Suppressor macrophage treated with lipopolysaccharide for 1 hour (primary cell): ENCODE results near the gene CTNND1.
A peak's percentile ranks its signal among the peaks of the same experiment; 100 is the strongest.
"Not testable (repeated sequence)": the region's sequence is repeated elsewhere in the genome, so short reads cannot be mapped to it uniquely, and the experiment has no call there.

Experiments
- DNase-seq, 3 donors: peaks; one replicate each; pipeline ENCODE4 v3.0.0-alpha.2; 2020 to 2022

Gene CTNND1

DNA sequence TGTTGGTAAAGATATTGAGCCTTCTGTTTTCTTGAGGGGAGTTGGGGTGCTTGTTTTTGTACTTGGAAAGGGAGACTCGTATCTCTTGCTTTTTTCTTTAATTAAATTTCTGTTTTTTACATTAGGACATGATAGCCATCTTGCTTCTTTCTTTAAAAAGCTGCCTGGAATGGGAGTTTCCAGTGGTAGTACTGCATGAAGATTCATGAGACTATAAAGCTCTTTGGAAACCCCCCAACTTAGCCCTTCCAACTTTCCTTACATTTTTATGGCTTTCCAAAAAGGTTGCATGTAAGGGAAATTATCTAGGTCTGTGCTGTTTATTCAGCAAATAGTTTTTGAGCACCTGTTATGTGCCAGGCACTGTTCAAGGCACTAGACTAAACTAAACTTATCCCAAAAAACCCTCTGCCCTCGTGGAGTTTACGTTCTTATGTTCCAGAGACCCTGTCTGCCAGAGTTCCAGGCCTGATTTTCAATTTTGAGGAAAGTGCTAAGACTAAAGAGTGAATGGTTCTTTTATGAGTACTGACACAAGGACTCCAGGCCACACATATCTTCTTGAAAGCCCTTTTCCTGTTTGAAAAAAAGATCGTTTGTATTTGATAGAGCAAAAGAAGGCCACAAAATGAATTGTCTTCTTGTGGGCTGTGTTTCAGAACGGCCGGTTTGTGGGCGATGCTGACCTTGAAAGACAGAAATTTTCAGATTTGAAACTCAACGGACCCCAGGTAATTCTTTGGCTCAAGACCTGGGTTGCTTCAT lies 31.9 kb downstream of the CTNND1 start:
- DNase-seq: peak; percentile 59 to 72 (median 65)

DNA sequence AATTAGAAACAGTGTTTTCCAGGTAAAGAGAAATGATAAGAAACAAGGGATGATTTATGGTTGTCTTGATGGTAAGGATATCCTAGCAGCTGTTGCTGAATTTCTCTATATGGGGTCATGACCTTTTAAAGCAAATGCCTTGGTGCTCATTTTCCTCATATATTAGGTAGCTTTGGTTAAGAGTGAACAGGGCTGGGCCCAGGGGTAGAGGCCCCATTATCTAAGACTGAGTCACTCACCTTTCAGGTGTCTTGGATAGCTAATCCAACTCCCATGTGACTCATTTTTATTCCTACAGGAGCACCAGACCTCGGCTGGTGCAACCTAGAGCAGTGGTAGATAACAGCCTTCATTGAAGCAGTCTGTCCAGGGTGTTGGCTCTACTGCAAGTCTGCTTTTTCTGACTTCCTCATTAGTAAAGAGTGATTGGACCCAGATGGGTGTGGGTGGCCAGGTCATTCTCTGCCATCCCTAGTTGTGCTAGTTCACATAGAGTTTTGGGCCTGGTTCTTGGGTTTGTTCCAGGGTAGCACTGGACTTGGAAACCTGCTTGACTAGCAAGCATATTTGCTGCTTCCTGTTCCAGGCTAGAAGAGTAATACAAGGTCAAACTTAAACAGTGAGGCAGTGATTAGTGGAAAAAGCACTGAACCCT lies 37.4 kb downstream of the CTNND1 start:
- DNase-seq: peak; percentile 48 to 55 (median 54)

DNA sequence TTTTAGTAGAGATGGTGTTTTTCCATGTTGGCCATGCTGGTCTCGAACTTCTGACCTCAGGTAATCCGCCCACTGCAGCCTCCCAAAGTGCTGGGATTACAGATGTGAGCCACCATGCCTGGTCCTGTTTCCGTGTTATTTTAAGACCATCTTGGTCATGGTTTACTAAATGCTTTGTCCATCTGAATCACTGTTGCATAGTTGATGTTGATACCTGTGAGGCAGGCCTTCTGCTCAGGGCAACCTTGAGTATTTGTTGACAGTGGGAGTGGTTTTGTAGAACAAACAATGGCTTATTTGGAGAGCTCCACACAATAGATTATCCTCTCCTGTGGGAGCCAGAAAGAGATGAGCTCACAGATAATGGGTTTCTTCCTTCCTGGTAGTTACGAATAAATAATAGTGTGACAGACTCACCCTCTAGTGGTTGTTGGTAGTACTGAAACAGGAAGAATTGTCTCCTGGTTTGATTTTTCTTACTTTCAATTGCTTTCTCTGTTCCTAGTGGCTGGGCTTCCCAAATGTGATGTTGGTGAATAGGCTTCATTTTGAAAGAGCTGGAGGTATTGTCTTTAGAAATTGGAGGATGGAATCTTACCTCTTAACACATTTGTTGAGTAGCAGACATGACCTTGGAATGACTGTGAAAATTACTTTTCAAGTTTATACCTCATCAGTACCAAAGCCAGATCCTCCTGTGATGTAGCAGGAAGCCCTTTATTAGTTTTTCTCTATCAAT lies 39.0 kb downstream of the CTNND1 start:
- DNase-seq: peak; percentile 71 to 80 (median 80)

DNA sequence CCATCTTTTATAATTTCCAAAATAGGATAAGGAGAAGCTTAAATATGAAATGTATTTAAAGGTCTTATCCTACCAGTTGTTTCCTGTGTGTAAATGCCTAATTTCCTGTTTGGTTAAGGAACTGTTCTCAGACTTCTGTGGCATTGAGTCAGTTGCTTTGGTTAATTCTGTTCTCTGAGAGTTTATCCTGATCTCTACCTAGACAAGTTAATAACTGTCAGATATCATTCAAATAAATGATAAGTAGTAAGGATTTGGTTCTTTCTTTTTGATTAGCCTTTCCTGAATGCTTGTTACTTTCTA lies 39.5 kb downstream of the CTNND1 start:
- peak in 2 of 3 donors; percentile 23 to 37 for DNase-seq

DNA sequence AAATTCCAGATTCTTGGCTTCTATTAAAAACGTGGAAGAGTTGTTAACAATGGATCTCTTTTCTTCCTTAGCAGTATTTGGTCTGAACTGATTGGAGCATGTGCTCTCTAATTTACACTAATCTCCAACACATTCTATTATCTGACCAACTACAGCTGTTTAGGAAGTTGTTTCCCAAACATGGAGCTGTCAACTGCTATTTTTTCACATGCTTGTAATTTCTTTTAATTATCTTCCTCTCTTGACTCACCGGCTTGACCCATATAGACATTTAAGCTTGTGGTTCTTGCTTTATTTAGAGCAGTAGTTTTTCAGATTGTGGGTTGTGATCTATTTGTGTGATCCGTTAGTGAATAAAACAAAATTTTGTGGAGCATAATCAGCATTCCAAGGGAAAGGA lies 40.8 kb downstream of the CTNND1 start:
- DNase-seq: no peak

DNA sequence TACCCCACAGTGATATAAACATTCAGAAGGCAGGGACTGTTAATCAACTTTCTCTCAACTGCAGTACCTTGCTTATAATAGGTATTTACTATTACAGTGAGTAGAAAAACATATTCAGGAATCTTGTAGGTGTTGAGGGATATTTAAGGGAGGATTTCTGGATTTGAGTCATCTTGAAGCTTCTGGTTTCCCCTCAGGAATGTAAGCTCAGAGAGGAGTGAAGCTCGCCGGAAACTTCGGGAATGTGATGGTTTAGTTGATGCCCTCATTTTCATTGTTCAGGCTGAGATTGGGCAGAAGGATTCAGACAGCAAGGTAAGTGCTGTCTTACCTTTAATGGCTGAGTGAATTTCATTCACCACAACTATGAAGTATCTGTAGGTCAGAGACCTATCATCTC lies 42.9 kb downstream of the CTNND1 start:
- DNase-seq: no peak

DNA sequence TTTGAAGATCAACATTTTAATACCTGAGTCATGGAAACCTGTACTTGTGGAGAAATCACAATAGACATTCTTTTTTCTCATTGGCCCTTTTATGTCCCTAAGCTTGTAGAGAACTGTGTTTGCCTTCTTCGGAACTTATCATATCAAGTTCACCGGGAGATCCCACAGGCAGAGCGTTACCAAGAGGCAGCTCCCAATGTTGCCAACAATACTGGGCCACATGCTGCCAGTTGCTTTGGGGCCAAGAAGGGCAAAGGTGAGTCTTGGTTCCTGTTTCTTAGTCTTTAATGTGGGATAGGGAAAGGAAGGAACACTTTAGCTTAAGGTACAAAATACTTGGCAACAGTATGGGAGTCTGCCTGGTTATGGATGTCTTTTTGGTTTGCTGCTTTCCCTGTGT lies 44.2 kb downstream of the CTNND1 start:
- DNase-seq: no peak

DNA sequence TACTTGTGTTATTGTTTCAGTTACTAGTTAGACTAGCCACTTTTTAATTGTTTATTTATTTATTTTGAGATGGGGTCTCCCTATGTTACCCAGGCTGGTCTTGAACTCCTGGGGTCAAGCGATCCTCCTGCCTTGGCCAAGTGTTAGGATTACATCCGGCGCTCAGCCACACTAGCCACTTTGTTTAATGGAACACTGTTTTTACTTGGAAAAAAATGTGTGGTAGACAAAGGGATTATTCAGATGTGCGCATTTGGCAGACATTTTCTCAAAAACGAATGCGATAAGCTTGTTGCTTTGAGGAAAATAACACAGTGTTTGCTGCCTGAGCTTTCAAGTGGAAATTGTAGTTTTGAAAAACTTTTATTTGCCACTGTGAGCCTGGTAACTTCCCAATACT lies 51.0 kb downstream of the CTNND1 start:
- no peak for DNase-seq

DNA sequence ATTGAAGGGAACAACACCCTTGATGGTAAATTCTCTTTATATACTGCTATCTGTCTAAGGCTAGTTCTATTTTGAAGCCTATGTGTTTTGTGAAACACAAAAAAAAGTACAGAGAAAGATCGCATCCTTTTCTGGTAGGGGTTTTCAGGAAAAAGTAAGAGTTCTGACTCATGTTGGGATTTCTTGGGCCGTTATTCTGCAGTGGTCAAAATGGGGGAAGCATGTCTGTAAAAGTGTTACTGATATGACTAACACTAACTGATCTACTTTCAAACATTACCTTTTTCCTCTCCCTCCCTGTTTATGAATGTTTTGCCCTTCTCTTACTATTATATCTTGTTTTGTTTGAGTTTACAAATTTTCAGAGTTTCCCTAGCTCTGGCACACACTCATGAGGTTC lies 53.9 kb downstream of the CTNND1 start:
- peak; percentile 11 to 32 (median 30) for DNase-seq

DNA sequence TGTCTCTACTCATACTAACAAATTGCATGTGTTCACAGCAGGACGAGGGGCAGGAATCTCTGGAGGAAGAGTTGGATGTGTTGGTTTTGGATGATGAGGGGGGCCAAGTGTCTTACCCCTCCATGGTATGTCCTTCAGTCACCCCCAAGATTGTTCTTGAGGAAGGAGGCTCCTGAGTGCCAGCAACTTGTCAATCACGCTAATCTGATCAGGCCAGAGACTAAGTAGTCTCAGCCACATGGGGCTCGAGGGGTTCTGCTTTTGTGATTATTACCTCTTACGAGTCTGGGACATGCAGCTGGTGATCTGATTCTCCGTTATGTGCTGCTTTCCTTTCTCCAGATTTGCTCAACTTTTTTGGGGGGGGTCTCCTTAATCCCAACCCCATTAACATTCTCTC lies 54.3 kb downstream of the CTNND1 start:
- DNase-seq: no peak

DNA sequence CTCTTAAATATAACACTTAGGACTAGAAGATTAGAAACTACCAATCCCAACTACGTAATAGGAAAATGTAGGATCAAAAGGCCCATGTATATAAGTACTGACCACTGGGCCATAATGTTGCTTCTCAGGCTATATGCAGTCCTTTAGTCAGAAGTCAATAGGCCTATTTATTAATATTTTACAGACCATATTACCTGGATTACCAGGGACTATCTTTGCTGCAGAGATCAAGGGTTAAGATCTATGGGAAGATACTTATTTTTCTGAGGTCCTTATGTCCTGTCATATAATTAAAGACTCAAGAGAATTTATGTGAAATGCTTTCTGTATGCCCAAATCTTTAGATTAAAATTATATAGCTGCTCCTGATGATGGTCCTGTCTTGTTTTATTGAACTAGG lies 57.2 kb downstream of the CTNND1 start:
- DNase-seq: no peak

DNA sequence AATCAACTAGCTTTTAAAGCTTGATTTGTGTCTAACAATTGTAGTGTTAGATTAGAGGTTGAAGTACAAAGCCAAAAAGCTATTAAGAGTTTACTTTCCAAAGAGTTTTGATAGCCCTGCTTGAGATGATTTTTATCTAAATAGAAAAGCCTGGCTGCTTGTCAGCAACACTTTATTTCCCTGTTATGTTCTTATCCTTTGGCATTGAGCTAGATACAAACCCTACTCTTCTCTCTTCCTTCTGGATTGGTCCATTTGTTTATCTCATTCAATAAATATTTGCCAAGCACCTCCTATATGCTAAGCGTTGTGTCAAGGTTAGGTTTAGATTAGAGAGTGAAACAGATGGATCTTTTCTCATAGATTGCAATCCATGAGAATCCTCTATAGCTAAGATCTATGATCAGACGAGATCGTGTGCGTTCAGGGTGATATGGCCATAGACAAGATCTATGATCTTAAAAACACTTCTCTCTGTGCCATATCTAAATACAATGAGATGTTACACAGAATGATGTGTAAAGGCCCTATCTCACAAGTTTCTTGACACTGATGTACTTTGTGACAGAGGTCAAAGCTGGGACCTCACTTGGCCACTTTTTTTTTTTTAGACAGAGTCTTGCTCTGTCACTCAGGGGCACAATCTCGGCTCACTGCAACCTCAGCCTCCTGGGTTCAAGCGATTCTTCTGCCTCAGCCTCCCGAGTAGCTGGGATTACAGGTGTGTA lies 57.8 kb downstream of the CTNND1 start:
- no peak for DNase-seq

DNA sequence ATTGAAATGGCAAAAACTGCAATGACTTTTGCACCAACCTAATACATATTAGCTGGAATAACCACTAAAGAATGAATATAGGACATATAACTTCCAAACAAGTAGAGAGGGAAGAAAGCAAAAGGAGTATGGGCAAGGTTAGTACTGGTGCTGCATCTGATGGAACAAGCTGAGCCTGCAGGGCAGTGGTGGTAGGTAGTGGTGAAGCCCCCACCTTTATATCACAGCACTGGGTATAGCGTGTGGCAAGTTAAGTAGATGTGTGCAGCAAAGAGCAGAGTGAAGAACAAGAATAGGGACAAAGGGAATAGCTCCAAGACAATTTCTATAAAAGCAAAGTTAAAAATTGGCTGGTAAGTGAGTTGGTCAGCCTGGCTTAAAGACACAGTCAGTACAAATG lies 62.3 kb downstream of the CTNND1 start:
- DNase-seq: no peak

DNA sequence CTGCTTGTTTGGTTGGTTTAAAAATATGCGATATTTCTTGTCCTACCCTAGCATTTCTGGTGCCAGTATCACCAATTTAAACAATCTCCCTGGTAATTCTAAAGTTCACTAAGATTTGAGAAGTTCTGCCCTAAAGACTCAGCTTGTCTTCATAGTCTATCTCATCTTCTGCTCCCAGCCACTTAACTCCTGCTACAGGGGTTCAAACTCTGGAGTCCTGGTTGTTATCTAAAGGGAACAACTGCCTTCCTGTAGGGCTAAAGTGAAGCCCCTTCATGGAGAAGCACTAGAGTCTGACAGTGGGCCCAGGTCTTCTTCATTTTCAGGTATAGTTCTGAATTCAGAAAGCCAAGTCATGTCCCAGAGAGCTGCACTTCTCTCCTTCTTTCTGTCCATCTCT lies 73.2 kb downstream of the CTNND1 start:
- no peak for DNase-seq

DNA sequence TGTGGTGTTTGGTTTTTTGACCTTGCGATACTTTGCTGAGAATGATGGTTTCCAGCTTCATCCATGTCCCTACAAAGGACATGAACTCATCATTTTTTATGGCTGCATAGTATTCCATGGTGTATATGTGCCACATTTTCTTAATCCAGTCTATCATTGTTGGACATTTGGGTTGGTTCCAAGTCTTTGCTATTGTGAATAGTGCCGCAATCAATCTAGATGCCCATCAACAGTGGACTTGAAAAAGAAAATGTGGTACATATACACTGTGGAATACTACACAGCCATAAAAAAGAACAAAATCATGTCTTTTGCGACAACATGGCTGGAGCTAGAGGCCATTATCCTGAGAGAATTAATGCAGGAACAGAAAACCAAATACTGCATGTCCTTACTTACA lies 77.0 kb downstream of the CTNND1 start:
- not testable (repeated sequence) for DNase-seq

DNA sequence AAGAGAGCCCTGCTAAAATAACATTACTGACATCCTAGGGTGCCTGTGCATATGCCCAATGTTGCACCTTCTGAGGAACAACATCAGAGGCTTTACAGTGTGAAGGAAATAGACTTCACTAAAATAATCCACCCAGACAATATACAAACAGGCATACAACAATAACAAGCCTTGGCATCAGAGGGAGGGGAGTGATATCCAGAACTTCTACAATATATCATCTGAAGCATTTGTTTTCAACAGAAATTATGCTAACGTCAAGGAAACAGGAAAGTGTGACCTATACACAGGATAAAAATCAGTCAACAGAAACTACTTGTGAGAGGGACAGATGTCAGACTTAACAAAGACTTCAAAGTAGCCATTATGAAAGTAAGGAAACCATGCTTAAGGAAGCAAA lies 81.3 kb downstream of the CTNND1 start:
- no peak for DNase-seq

DNA sequence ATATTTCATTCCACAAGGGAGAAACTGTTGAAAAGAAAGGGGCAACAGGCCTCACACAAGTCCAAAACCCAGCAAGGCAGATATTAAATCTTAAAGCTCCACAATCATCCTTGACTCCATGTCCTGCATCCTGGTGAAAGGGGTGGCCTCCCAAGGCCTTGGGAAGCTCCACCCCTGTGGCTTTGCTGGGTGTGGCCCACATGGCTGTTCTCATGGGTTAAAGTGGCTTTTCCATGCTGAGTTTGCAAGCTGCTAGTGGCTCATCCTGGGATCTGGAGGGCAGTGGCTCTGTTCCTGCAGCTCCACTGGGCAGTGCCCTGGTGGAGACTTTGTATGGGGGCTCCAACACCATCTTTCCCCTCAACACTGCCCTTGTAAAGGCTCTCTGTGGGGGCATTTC lies 106.4 kb downstream of the CTNND1 start:
- no peak for DNase-seq

DNA sequence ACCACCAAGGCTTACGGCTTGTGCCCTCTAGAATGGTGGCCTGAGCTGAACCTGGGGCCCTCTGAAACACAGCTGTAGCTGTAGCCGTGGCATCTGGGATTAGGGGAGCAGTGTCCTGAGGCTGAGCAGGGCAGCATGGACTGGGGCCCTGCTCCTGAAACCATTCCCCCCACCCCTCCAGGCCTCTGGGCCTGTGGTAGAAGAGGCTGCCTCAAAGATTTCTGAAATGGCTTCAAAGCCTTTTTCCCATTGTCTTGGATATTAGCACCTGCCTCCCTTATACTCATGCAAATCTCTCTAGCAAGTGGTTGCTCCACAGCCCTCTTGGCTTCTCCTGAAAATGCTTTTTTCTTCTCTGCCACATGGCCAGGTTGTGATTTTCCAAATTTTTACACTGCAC lies 106.9 kb downstream of the CTNND1 start:
- DNase-seq: no peak
